HEK293 (cell line): ENCODE results near the gene NTSR1.

Source experiments
- BCL11A ChIP-seq: fragments of 450-650 bp; formaldehyde crosslinking; IDR thresholded peaks from 2 replicates; pipeline ENCODE4 v1.5.1; 2016; ENCODE audit warnings: low read depth, missing biosample characterization, missing genetic modification characterization
- CTCF ChIP-seq: fragments of 450-650 bp; formaldehyde crosslinking; IDR thresholded peaks from 2 replicates; pipeline ENCODE4 v1.5.1; 2016; ENCODE audit warnings: missing biosample characterization, missing genetic modification characterization
- IKZF3 ChIP-seq: fragments of 450-650 bp; IDR thresholded peaks from 2 replicates; pipeline ENCODE4 v1.5.0; 2018; ENCODE audit warnings: missing biosample characterization, mild to moderate bottlenecking, missing genetic modification characterization, moderate library complexity
- KLF10 ChIP-seq: fragments of 450-650 bp; IDR thresholded peaks from 2 replicates; pipeline ENCODE4 v1.5.1; 2018; ENCODE audit warnings: missing biosample characterization, mild to moderate bottlenecking, missing genetic modification characterization
- OSR2 ChIP-seq: fragments of 450-650 bp; formaldehyde crosslinking; IDR thresholded peaks from 2 replicates; pipeline ENCODE4 v1.5.1; 2016; ENCODE audit warnings: missing biosample characterization, missing genetic modification characterization
- PRDM10 ChIP-seq: fragments of 450-650 bp; formaldehyde crosslinking; IDR thresholded peaks from 2 replicates; pipeline ENCODE4 v1.5.1; 2016; ENCODE audit warnings: missing biosample characterization, missing genetic modification characterization
- SP2 ChIP-seq: fragments of 450-650 bp; formaldehyde crosslinking; IDR thresholded peaks from 2 replicates; pipeline ENCODE4 v1.5.1; 2016; ENCODE audit warnings: missing biosample characterization, missing genetic modification characterization
- YY2 ChIP-seq: fragments of 450-650 bp; formaldehyde crosslinking; IDR thresholded peaks from 2 replicates; pipeline ENCODE4 v1.5.1; 2016; ENCODE audit warnings: missing biosample characterization, missing genetic modification characterization
- ZBTB1 ChIP-seq: fragments of 450-650 bp; formaldehyde crosslinking; IDR thresholded peaks from 2 replicates; pipeline ENCODE4 v1.5.1; 2016; ENCODE audit warnings: missing biosample characterization, missing genetic modification characterization
- ZBTB17 ChIP-seq: fragments of 450-650 bp; formaldehyde crosslinking; IDR thresholded peaks from 2 replicates; pipeline ENCODE4 v1.5.1; 2016; ENCODE audit warnings: missing biosample characterization, missing genetic modification characterization
- ZBTB48 ChIP-seq: fragments of 450-650 bp; formaldehyde crosslinking; IDR thresholded peaks from 2 replicates; pipeline ENCODE4 v1.5.1; 2016; ENCODE audit warnings: missing biosample characterization, missing genetic modification characterization
- ZBTB7A ChIP-seq: fragments of 450-650 bp; formaldehyde crosslinking; IDR thresholded peaks from 2 replicates; pipeline ENCODE4 v1.5.1; 2016; ENCODE audit warnings: low read depth, missing biosample characterization, missing genetic modification characterization
- ZEB2 ChIP-seq: fragments of 450-650 bp; formaldehyde crosslinking; IDR thresholded peaks from 2 replicates; pipeline ENCODE4 v1.5.1; 2016; ENCODE audit warnings: missing biosample characterization, missing genetic modification characterization
- ZFHX2 ChIP-seq: fragments of 450-650 bp; formaldehyde crosslinking; conservative IDR thresholded peaks from 2 replicates; pipeline ENCODE4 v1.5.1; 2016; ENCODE audit warnings: missing biosample characterization, missing genetic modification characterization
- ZIC2 ChIP-seq: fragments of 450-650 bp; formaldehyde crosslinking; IDR thresholded peaks from 2 replicates; pipeline ENCODE4 v1.5.1; 2016; ENCODE audit warnings: missing biosample characterization, missing genetic modification characterization
- ZNF10 ChIP-seq: fragments of 450-650 bp; formaldehyde crosslinking; IDR thresholded peaks from 2 replicates; pipeline ENCODE4 v1.5.1; 2017; ENCODE audit warnings: missing biosample characterization, missing genetic modification characterization
- ZNF114 ChIP-seq: fragments of 450-650 bp; formaldehyde crosslinking; IDR thresholded peaks from 2 replicates; pipeline ENCODE4 v1.5.0; 2017; ENCODE audit warnings: missing biosample characterization, missing genetic modification characterization
- ZNF366 ChIP-seq: fragments of 450-650 bp; formaldehyde crosslinking; conservative IDR thresholded peaks from 2 replicates; pipeline ENCODE4 v1.5.1; 2016; ENCODE audit warnings: missing biosample characterization, missing genetic modification characterization
- ZNF561 ChIP-seq: fragments of 450-650 bp; IDR thresholded peaks from 2 replicates; pipeline ENCODE4 v1.5.1; 2018; ENCODE audit warnings: missing biosample characterization, missing genetic modification characterization, borderline replicate concordance
- ZNF626 ChIP-seq: fragments of 450-650 bp; sonication (Bioruptor Pico); formaldehyde crosslinking; IDR thresholded peaks from 2 replicates; pipeline ENCODE4 v1.5.1; 2018; ENCODE audit warnings: missing biosample characterization, missing genetic modification characterization, inconsistent platforms
- ZNF701 ChIP-seq: fragments of 450-650 bp; formaldehyde crosslinking; IDR thresholded peaks from 2 replicates; pipeline ENCODE4 v1.5.1; 2016; ENCODE audit warnings: missing biosample characterization, missing genetic modification characterization
- ZNF76 ChIP-seq: fragments of 450-650 bp; formaldehyde crosslinking; IDR thresholded peaks from 2 replicates; pipeline ENCODE4; 2016; ENCODE audit warnings: low read depth, missing biosample characterization, missing genetic modification characterization, borderline replicate concordance
- ZSCAN30 ChIP-seq: fragments of 450-650 bp; IDR thresholded peaks from 2 replicates; pipeline ENCODE4 v1.5.1; 2018; ENCODE audit warnings: missing biosample characterization, mild to moderate bottlenecking, missing genetic modification characterization, moderate library complexity
- ZXDB ChIP-seq: fragments of 450-650 bp; formaldehyde crosslinking; IDR thresholded peaks from 2 replicates; pipeline ENCODE4 v1.5.1; 2016; ENCODE audit warnings: missing biosample characterization, missing genetic modification characterization
- TF ChIP-seq, protein P1 (sequence below): fragments of 450-650 bp; IDR thresholded peaks from 2 replicates; pipeline ENCODE4 v1.5.1; 2018; ENCODE audit warnings: missing biosample characterization, missing genetic modification characterization
- TF ChIP-seq, protein P2 (sequence below): fragments of 450-650 bp; formaldehyde crosslinking; IDR thresholded peaks from 2 replicates; pipeline ENCODE4 v1.5.1; 2016; ENCODE audit warnings: missing biosample characterization, missing genetic modification characterization
- TF ChIP-seq, protein P3 (sequence below): fragments of 450-650 bp; formaldehyde crosslinking; IDR thresholded peaks from 2 replicates; pipeline ENCODE4 v1.5.1; 2016; ENCODE audit warnings: missing biosample characterization, missing genetic modification characterization

NTSR1 gene

DNA sequence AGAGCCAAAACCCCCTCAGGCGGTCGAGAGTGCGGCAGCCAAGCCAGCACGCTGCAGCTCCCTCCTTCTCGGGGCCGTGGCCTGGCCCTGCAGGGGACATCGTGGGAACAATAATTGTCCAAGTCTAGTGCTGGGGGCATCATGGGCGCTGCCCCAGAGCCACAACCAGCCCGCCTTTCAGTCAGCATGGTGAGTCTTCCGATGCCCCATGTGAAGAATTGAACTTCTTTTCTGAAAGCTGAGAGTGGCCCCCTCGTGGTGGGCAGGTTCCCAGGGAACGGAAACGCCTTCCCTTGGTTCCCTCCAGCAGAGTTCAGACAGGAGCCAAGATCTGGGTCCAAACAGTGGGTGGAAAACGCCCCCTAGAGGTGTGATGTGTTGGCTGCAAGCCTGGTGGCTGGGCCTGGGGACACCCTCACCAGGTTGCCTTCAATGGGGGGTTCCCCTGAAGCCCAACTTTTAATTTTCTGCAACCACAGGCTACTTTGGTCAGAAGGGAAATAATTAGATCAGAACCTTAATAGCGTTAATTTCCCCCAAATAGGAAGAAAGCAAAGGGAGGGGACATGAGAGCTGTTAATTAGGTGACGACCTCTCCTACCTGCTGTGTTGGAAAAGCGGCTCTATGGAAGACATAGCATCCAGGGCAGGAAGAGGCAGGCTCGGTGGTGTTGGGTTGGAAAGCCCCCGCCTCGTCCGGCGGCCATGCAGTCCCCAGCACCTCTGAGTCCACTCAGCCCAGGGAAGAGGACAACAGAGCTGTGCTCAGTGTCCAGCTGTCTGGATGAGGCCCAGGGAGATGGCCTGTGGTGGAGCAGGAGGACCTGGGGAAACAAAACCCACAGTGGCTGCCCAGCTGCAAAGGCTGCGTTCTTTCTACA, 82.9 kb downstream of the NTSR1 start (continued):
- peak; percentile 83 for TF ChIP-seq PRDM10
- TF ChIP-seq, protein P1, sequence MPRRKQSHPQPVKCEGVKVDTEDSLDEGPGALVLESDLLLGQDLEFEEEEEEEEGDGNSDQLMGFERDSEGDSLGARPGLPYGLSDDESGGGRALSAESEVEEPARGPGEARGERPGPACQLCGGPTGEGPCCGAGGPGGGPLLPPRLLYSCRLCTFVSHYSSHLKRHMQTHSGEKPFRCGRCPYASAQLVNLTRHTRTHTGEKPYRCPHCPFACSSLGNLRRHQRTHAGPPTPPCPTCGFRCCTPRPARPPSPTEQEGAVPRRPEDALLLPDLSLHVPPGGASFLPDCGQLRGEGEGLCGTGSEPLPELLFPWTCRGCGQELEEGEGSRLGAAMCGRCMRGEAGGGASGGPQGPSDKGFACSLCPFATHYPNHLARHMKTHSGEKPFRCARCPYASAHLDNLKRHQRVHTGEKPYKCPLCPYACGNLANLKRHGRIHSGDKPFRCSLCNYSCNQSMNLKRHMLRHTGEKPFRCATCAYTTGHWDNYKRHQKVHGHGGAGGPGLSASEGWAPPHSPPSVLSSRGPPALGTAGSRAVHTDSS (tag by site-specific recombination), result no peak
- TF ChIP-seq ZNF626 (tag by site-specific recombination), result no peak
- no peak for TF ChIP-seq BCL11A (tag by site-specific recombination)
- peak; percentile 95 for TF ChIP-seq ZSCAN30 (tag by site-specific recombination)
- TF ChIP-seq, protein P2, sequence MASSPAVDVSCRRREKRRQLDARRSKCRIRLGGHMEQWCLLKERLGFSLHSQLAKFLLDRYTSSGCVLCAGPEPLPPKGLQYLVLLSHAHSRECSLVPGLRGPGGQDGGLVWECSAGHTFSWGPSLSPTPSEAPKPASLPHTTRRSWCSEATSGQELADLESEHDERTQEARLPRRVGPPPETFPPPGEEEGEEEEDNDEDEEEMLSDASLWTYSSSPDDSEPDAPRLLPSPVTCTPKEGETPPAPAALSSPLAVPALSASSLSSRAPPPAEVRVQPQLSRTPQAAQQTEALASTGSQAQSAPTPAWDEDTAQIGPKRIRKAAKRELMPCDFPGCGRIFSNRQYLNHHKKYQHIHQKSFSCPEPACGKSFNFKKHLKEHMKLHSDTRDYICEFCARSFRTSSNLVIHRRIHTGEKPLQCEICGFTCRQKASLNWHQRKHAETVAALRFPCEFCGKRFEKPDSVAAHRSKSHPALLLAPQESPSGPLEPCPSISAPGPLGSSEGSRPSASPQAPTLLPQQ (tag by site-specific recombination), result peak; percentile 52; the same call in 1 of the 2 replicates
- peak; percentile 53 for TF ChIP-seq SP2
- no peak for TF ChIP-seq ZBTB7A (tag by site-specific recombination)
- TF ChIP-seq ZIC2 (tag by site-specific recombination), result peak; percentile 67
- peak; percentile 97 for TF ChIP-seq CTCF (tag by site-specific recombination)
- TF ChIP-seq ZNF366 (tag by site-specific recombination), result peak; percentile 37; the same call in 1 of the 2 replicates
- peak; percentile 66; the same call in 1 of the 2 replicates for TF ChIP-seq KLF10 (tag by site-specific recombination)
- TF ChIP-seq YY2, result no peak
- no peak for TF ChIP-seq ZBTB1 (tag by site-specific recombination)
- peak; percentile 90 for TF ChIP-seq ZNF561 (tag by site-specific recombination)
- TF ChIP-seq, protein P3, sequence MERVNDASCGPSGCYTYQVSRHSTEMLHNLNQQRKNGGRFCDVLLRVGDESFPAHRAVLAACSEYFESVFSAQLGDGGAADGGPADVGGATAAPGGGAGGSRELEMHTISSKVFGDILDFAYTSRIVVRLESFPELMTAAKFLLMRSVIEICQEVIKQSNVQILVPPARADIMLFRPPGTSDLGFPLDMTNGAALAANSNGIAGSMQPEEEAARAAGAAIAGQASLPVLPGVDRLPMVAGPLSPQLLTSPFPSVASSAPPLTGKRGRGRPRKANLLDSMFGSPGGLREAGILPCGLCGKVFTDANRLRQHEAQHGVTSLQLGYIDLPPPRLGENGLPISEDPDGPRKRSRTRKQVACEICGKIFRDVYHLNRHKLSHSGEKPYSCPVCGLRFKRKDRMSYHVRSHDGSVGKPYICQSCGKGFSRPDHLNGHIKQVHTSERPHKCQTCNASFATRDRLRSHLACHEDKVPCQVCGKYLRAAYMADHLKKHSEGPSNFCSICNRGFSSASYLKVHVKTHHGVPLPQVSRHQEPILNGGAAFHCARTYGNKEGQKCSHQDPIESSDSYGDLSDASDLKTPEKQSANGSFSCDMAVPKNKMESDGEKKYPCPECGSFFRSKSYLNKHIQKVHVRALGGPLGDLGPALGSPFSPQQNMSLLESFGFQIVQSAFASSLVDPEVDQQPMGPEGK (tag by site-specific recombination), result peak; percentile 68; the same call in 1 of the 2 replicates
- TF ChIP-seq ZNF701 (tag by site-specific recombination), result no peak
- peak; percentile 64 for TF ChIP-seq ZBTB17 (tag by site-specific recombination)
- TF ChIP-seq IKZF3 (tag by site-specific recombination), result peak; percentile 95
- TF ChIP-seq ZNF76 (tag by site-specific recombination), result peak; percentile 65
- TF ChIP-seq ZNF114 (tag by site-specific recombination), result no peak
- TF ChIP-seq ZBTB48 (tag by site-specific recombination), result peak; percentile 84
- peak; percentile 81 for TF ChIP-seq ZNF10 (tag by site-specific recombination)
- TF ChIP-seq ZXDB (tag by site-specific recombination), result 0 out of 2 replicates have a peak, but pooled peaks have one; percentile 20
- no peak for TF ChIP-seq OSR2 (tag by site-specific recombination)
- 0 out of 2 replicates have a peak, but pooled peaks have one; percentile 45 for TF ChIP-seq ZEB2 (tag by site-specific recombination)
- TF ChIP-seq ZFHX2 (tag by site-specific recombination), result peak; percentile 34; the same call in 1 of the 2 replicates
